CD4-positive, alpha-beta T cell treated with Interferon alpha-2 for 1 hour (primary cell): Measurements from ENCODE around the gene MRPS34.
A peak's percentile ranks its signal among the peaks of the same experiment; 100 is the strongest.

Source experiments
- DNase-seq, 2 donors: peaks; one replicate each; pipeline ENCODE4 v3.0.0-alpha.2; 2020 to 2022

The MRPS34 gene

GRCh38 chr16:1781254-1781653, 8.3 kb upstream of the MRPS34 start:
- DNase-seq = no peak

GRCh38 chr16:1780677-1781072, 7.7 kb upstream of the MRPS34 start:
- DNase-seq = no peak

DNA sequence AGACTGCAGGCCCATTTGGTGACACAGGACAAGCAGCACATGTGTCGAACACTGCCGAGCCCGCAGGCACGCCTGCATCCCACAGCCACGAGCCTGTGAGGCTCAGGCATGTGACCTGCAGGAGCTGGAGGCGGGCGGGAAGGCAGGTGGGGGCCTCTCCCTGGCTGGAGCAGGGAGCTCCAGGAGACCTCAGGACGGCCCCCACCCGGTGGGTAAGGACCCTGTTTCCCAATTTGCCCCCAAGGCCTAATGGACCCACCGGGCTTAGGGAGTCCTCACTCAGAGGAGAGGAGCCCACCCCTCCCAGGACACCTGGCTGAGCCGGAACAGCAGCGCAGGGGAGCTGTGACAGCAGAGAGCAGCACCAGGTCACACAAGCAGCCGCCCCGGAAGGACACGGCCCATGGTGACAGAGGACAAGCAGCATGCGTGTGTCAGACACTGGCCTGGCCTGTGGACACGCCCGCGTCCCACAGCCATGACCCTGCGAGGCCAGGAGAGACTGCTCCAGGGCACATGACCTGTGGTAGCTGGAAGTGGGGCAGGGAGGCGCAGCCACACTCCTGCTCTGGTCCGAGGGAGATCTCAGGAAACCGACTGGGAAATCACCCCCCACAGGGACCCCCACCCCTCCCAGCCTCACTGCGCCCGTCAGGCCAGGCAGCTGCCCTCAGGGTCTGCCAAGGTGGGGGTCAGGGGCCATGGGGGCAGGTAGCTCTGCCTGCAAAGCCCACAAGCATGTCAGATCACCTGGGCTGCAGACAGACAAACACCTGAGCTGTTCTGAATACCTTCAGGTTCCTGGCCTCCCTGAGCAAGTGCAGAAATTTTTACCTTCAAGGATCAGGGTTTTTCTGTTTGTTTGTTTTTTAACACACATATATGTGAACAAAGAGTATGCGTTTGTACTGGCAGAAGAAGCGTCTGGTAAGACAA, 7.1 kb upstream of the MRPS34 start:
- DNase-seq = no peak

DNA sequence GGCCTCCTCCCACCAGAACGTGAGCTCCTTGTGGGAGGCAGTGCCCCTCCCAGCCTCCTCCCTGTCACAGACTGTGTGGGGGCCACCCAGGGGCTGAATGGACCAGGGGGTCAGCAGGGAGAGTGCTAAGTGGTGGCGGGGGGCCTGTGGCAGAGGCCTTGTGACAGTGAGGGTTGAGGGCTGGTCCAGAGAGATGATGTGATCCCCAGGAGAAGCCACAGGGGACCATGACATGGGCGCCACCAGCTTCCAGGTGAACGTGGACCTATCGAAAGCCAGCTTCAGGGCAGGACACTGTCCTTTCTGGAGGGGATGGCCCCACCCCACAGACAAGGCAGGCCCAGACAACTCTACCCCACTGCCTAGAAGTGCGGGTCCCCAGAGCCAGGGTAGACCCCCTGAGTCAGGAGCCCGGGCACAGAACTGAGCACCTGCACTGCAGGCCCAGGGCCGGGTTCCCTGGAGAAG, 6.3 kb upstream of the MRPS34 start:
- DNase-seq = no peak

GRCh38 chr16:1778200-1779179, 5.6 kb upstream of the MRPS34 start:
- DNase-seq = no peak

DNA sequence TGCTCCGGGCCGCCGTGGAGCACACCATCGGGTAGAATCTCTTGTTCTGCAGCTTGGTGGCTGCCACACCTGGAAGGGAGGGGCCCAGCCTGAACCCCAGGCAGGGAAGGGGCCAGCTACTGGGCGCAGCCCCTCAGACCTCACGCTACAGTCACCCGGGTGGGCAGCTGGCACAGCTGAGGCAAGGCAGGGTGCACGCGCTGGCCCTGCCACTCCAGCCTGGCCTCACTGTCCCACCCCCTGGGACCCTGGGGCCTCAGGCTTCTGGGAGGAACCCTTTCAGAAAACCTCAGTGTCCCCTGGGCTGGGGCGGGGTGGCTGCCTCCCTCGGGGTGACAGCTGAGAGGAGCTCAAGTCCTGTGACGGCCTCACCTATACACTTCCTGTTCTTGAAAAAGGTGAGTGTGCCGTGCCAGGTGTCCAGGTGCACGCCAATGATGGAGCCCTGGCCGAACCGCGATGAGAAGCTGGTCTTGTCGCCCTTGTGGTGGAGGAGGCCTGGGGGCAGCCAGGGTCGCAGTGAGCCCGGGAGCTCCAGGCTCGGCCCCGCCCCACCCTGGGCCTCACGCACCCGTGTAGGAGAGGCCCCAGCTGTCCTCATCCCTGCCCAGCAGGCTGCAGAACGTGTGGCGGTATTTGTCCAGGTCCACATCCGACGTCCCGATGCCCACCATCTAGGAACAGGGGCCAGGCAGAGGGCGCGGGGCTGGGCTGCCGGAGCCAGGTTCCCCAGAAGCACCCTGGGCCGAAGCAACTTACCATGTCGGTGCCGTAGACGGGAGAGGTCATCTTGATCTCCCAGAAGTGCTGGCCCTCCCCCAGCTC, 4.7 kb upstream of the MRPS34 start:
- DNase-seq = no peak

- DNase-seq = no peak
Observed at GRCh38 chr16:1776991-1777374, 4.0 kb upstream of the MRPS34 start.

GRCh38 chr16:1776672-1776955, 3.7 kb upstream of the MRPS34 start:
- DNase-seq = no peak

DNA sequence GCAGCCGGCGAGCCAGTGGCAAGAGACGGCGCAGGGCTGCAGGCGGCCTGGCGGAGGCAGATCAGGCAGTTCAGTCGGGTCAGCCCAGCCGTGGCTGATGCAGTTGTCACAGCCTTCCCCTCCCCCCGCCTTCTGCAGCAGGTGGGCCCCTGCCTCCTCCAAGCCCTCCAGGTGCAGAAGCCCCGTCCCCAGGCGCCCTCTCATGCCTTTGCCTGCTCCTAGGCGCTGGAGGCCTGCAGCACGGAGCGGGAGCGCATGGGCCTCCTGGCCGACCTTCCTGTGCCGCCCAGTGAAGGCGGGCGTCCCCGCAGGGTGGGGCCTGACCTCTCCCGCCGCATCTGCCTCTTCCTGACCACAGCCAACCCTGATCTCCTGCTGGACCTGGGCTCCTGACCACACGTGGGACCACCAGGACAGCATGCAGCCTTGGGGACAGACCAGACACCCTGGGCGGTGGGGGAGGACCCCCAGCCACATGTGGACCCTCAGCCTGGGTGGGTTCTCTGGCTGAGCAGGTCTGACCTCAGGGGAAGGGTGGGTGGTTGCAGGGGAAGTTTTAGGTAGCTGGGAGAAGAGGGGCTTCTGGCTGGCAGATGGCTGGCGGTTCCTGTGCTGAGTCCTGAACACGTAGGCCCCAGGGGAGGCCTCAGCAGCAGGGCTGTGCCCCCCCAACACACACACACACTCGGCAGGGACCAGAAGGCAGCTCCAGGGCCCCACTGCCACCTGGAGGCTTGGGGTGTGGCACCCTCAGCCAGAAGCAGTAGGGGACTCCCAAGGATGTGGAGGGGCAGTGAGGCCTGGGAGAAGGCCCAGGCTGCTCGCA, 3.1 kb upstream of the MRPS34 start:
- no peak for DNase-seq

- DNase-seq = no peak
Observed at GRCh38 chr16:1775006-1775845, 2.3 kb upstream of the MRPS34 start.

DNA sequence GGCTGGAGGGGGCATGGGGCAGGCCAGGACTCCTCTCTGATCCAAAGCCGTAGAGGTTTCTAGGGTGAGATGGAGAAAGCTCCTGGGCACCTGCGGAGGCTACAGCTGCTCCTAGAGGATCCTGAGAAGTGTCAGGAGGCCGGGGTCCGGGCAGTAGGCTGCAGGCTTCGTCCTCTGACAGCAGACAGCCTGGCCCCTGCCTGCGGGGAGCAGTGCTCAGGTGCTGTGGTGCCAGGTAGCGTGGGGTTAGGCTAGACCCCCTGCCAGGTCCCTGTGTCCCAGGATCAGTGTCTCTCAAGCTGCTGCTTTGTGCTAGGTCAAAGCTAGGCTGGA, 1.5 kb upstream of the MRPS34 start:
- DNase-seq = no peak

DNA sequence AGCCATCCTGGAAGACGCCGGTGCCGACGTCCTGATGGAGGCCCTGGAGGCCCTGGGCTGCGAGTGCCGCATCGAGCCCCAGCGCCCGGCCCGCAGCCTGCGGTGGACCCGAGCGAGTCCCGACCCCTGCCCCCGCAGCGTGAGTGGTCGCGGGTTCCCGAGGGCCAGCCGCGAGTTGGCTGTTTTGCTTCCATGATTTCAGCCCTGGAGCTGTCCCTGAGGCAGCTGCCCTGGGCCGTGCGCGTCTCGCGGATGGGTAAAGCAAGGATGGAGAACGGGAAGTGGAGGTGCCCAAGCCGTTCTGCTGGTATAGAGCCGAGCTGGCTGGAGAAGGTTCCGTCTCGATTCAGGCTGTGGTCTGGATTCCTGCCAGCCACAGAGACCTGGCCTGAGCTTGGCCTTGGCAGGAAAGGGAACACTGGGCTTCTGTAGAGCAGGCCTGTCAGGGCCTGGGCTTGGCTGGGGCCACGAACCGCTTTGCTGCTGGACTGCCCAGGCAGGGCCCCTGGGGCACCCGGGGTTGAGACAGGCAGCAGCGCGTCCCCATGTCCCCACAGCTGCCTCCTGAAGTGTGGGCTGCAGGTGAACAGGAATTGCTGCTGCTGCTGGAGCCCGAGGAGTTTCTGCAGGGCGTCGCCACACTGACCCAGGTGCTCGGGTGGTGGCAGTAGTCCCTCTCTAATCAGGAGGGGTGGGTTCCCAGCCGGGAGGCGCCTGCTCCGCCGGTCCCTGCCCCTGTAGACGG, 941 bp upstream of the MRPS34 start:
- no peak for DNase-seq

DNA sequence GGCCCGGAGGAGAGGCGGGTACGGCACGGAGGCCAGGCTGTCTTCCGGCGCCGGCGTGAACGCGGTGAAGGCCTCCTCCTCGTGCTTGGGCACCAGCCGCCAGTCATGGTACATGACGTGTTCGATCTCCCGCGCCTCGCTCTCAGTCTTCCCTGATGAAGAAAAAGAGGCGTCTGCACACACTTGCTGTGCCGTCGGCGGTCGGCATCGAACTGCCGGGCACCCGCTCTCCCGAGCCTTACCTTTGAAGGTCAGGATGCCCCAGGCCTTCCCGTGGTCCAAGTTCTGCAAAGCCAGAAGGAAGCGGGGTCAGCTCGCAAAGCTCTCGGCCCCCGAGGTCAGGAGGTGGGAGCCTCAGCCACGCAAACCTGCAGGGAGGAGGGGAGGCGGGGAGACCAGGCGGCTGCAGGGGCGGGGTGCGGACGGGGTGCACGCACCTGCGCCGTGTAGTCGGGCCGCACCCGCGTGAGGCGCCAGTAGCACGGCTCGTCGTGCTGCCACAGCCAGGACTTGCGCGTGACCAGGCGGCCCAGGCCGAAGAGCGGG, 499 bp downstream of the MRPS34 start, which contains the start of gene EME2:
EME2 (plus strand) TSS at position 449 of the 546 bp plus-strand sequence. CDS start 418 bp downstream, outside the sequence.
- DNase-seq = peak in 1 of 2 donors; percentile 37

DNA sequence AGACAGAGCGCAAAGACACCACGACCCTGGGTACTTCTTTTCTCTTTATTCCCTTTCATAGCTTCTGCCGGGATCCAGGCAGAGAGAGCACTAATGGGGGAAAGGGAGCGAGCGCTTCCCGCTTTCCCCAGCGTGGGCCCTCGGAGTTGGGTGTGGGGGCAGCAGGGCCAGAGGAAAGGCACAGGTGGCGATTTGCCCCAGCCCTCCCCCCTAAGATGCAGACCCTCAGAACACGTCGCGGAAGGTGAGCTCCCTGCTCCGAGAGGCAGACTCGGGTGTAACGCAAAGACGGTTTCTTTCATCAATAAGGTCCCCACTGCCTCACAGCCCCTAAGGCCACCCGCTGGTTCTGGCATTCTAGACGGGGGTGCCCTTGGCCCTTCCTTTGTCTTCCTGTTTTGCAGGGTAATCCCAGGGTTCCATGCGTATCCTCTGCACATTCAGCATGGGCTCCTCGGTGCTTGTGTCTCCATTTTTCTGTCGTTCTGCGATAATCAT, 1.0 kb downstream of the MRPS34 start:
- no peak for DNase-seq

DNA sequence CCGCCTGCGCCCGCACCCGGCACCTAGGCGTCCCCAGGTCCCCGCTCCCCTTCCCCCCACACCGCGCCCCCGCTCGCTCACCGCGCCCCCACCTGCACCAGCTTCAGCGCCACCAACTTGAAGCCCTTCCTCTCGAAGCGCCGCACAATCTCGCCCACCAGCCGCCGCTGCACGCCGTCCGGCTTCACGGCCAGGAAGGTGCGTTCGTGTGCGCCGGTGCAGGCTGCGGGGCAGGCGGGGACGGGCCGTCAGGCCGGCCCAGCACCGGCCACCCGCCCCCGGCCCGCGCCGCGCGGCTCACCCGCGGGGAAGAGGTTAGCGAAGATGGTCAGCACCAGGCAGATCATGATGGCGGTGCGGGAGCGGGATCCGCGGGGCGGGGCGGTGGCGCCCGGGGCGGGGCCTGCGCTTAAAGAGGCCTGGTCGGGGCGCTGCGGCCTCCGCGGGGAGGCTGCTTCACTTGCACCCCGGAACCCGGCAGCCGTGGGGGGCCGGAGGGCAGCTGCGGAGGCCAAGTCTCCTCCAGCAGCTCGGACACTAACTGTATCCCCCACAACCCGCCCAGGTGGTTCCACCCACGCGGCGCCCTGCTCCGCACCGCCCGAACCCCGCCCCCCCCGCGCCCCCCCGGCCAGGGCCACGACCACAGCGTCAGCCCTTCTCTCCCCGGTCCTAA, 1.6 kb downstream of the MRPS34 start, which contains the start of gene NME3:
NME3 (minus strand) TSS at position 356 of the 676 bp plus-strand sequence; CDS start at position 347, 9 bp downstream.
- peak; percentile 59 to 77 for DNase-seq

DNA sequence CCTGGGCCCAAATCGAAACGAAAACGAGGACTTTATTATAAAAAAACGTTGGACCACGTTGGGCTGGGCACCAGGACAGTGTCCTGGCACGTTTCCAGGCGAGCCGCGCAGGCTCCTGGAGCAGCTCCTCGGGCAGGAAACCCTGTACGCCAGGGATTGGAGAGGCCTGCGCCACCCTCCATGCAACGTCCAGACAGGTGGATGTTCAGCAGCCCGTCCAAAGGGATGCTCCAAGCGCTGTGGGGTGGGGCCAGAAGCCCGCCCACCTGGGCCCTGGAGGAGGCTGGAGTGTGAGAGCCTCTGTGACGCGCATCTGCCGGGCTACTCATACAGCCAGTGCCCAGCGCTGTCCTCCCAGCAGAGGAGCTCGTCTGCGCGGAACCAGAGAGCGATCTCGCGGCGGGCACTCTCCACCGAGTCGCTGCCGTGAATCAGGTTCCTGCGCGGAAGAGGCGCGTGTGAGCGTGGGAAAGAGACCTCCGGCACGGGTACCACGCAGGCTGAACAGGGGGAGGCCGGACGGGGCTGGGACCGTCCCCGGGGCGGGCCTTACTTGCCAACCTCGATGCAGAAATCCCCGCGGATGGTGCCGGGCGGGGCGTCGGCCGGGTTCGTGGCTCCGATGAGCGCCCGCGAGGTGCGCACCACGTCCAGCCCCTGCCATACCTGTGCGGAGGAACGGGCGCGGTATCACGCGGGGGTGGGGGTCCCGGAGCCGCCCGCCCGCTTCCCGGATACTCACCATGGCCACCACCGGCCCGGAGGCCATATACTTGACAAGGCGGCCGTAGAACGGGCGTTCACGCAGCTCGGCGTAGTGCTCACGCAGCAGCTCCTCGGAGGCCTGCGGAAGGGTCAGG, 2.4 kb downstream of the MRPS34 start:
- peak; percentile 31 to 64 for DNase-seq

GRCh38 chr16:1769402-1770300, 3.3 kb downstream of the MRPS34 start:
- no peak for DNase-seq
